Stimulated activated effector memory CD8-positive, alpha-beta T cell treated with anti-CD3 and anti-CD28 coated beads, Interleukin-12 subunit alpha, Interleukin-12 subunit beta, amount 100 ng/mL, for 72 hours (primary cell): ENCODE data around the gene ZIC5.

Experiments used
- ATAC-seq: fragments of 150-1000 bp; cut with Tn5 transposase; 2 replicates; pipeline ENCODE4 v1.10.0; 2021
- DNase-seq, 2 donors: peaks; one replicate each; pipeline ENCODE4 v3.0.0; 2021 to 2022; ENCODE audit warnings: low spot score in 2 of 2
- H3K27ac Mint-ChIP-seq: one replicate; pipeline ENCODE4 v1.8.0; 2022; ENCODE audit warnings: mild to moderate bottlenecking, mixed read lengths
- H3K36me3 Mint-ChIP-seq: one replicate; pipeline ENCODE4 v1.8.0; 2022; ENCODE audit warnings: mild to moderate bottlenecking, mixed read lengths
- H3K4me1 Mint-ChIP-seq: one replicate; pipeline ENCODE4 v1.8.0; 2022; ENCODE audit warnings: mixed read lengths
- H3K4me3 Mint-ChIP-seq: one replicate; pipeline ENCODE4 v1.8.0; 2022; ENCODE audit warnings: mild to moderate bottlenecking, mixed read lengths
- H3K9me3 Mint-ChIP-seq: one replicate; pipeline ENCODE4 v1.8.0; 2022; ENCODE audit warnings: mixed read lengths

The ZIC5 gene

DNA sequence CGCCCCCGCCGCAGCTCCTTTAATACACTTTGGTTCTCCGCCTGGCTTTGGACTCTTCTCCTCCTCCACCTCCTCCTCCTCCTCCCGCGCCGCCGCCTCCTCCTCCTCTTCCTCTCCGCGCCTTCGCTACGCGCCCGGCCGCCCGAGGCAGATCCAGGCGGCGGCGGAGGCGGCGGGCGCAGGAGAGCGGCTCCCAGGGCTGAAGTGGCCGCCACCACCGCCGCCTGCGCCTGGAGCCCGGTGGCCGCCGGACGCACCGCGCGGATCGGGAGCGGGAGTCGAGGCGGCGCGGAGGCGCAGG is 10.1 kb upstream of the ZIC5 start, which contains the start of gene ZIC2:
Gene ZIC2 (plus strand): TSS at position 50 of the 301 bp plus-strand sequence. CDS start 281 bp downstream, outside the sequence.
- Mint-ChIP-seq H3K4me3 (peak within 1 kb of the TSS; percentile 47), H3K4me1 (peaks cover 18% of the 10 kb centered on the region), H3K36me3 (peaks cover 33% of the 10 kb centered on the region), H3K9me3 (peaks cover 4% of the 10 kb centered on the region), H3K27ac (no peak within 1 kb of the TSS)
- no peak for ATAC-seq
- DNase-seq, result no peak

DNA sequence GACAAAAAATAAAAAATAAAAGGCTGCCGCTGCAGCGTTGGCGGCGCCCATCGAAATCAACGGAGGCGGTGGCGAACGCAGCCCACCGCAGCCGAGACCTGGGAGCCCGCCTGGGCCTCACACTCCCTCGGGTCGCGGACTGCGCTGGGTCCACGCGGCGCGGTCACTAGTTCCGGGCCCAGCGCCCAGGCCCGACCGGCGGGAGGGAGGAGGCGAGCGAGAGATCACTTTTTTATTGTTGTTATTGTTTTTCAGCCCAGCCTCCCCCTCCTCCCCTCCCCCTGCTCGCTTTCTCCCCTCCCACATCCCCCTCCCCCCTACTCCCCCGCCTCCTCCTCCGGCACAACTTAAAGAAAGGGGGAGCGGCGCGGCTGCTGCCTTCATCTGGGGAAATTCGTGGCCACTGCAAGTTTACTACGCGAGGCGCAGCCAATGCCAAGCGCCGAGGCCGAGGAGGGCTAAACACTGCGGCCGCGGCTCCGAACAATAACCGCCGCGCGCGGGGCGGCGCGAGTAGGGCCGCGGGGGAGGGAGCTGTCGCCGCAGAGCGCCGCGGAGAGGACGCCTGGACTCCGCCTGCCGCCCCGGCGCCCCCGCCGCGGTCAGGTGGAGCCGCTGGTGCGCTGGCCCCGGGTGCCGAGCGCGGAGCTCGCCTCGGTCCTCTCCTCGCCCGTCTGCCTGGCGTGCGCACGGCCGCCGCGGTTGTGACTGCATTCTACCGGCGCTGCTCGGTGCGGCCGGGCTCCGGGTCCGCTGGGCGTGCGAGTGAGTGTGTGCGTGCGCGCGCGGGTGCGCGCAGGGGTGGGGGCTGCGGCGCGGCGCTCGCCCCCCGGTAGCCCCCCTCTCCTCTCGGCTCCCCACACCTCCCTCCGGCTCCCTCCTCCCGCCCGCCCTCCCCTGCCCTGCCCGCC is 9.5 kb upstream of the ZIC5 start:
- ATAC-seq, result peak; percentile 40
- no peak for DNase-seq
- no peak overlapping the region for H3K27ac Mint-ChIP-seq
- peak overlapping the region; percentile 47 for H3K4me3 Mint-ChIP-seq
- H3K9me3 Mint-ChIP-seq, result peaks cover 3% of the 10 kb centered on the region
- H3K4me1 Mint-ChIP-seq, result peaks cover 15% of the 10 kb centered on the region
- H3K36me3 Mint-ChIP-seq, result peaks cover 27% of the 10 kb centered on the region

DNA sequence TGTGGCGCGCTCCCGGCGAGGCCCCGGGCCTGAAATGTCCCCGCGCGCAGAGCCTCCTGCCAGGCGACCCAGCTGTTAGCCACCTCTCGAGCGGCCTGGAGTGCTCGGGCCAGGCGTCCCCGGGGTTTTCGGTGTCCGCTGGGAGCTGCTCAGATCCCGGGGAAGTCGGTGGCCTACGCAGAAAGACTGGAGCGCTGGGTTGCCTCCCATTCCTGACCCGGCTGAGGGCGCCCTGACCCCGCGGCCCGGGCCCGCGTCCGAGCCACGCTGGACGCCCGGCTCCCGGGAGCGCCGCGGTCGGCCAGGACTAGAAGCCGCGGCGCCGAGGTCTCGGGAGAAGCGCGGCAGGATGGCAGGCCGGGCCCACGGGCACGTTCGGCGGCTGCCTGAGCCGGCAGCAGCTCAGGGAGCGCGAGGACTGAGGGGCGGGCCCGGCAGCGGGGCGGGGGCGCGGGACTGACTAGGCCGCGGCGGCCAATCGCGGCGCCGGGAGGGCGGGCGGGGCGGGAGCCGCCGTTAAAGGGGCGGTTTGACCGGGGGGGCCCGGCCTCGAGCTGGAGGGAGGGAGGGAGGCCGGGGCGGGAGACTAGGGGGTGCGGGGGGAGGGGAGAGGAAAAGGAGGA is 8.7 kb upstream of the ZIC5 start:
- ATAC-seq, result peak; percentile 85
- peaks cover 11% of the 10 kb centered on the region for H3K4me1 Mint-ChIP-seq
- H3K36me3 Mint-ChIP-seq, result peaks cover 22% of the 10 kb centered on the region
- H3K27ac Mint-ChIP-seq, result no peak overlapping the region
- DNase-seq, result peak; percentile 43 to 62
- H3K4me3 Mint-ChIP-seq, result peak overlapping the region; percentile 47
- H3K9me3 Mint-ChIP-seq, result no peaks in the 10 kb centered on the region

DNA sequence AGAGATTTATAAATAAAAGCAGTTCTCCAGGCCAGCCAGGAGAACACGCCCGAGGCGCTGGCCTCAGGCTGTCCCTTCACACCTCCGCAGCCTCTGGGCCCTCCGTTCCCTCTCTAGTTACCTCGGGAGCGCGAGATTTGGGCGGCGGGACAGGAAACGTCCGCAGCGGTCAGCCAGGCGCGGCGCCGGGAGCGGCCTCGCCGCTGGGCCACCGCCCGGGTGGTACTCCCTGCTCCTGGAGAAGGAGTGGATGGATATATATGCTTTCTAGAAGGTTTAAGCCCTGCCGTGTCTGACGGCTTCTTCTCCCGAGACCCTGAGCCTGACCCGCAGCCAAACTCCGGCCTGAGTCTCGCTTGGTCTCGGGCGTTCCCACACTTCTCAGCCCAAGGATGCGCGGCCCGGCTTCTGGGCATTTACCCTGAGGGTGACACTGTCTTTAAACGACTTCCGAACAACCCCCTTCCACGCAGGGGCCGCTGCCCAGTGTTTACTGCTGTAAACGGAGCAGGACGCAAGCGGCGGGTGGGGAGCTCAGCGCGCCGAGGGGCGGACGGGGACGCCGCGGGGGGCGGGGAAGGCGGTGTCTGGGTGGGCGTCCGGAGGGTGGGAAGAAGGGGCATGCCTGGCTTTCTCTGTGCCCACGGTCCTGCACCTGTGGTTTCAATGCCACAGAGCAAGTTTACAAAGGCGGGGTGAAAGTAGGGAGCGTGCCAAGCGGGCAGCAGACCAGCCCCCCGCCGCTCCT is 8.1 kb upstream of the ZIC5 start:
- Mint-ChIP-seq H3K9me3 (no peaks in the 10 kb centered on the region), H3K4me1 (peaks cover 11% of the 10 kb centered on the region), H3K36me3 (peaks cover 20% of the 10 kb centered on the region), H3K27ac (no peak overlapping the region), H3K4me3 (peak overlapping the region; percentile 21)
- ATAC-seq (no peak), DNase-seq (peak in 1 of 2 donors; percentile 60)

DNA sequence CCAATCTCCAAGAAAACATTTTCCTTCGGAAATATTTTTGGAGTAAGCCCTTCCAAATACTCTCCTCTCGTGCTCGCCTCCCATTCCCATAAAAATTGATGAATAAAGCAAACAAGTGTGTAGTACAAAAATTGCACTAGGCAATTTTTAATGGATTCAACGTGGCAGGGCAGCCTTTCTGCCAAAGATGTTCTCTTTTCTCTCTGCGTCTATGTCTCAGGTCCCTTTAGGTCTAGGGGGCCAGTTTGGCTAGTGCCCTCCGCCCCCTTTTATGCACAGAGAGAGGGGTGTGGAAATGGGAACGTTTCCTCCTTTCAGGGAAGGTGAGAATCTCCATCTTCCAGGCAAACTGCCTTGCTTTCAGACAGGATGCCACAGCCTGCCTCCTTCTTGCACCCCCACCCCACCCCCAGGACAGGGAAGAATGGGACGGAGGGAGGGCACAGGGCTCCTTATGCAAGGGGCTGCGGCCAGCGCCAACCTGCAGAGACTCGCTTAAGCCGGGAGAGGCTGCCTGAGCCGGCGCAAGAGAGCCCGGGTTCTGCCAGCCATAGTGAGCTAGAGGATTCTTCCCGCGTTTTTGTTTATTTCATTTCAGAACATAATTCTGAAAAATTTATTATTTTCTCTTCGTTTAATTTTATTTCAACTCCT is 7.4 kb upstream of the ZIC5 start:
- H3K9me3 Mint-ChIP-seq, result no peaks in the 10 kb centered on the region
- H3K36me3 Mint-ChIP-seq, result peaks cover 13% of the 10 kb centered on the region
- no peak overlapping the region for H3K27ac Mint-ChIP-seq
- DNase-seq (no peak), ATAC-seq (no peak)
- H3K4me3 Mint-ChIP-seq, result peak overlapping the region; percentile 17
- peaks cover 11% of the 10 kb centered on the region for H3K4me1 Mint-ChIP-seq

DNA sequence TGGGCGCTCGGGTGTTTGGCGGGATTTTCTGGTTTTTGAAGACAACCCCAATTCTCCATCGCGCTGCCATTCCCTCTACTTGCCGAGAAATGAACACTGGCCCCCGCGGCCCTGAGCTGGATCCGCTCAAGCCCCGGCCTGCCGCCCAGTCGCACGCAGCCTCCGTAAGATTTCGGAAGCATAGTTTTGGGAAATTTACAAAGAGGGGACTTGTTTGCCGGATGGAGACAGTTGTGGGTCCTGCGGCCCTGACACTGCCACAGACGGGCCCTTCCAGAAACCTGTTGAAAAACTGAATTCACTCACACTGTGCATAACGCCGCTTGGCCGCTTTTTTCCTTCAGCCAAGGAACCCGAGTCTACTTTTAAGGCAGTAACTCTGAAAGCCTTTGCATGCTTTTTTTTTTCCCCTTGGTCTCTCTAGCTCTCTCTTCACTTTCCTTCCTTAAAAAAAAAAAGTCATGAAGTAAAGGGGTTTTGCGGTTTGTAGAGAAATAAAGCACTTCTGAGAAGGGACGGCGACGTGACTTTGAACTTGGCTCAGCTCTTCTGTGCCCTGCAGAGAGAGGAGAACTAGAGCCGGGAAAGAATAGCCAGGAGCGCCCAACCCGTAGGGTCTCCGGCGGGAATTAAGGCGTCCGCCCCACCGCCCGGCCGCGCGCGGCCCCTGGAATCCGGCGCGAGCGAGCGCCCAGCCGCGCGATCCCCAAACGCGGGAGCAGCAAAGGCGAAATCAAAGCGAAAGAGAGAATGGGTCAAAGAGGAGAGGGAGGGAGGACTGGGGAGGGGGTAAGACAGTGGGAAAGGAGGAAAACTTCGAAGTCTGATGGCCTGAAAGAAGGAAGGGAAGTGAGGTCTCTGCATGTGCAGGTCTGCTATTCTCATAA is 6.6 kb upstream of the ZIC5 start:
- Mint-ChIP-seq H3K27ac (no peak overlapping the region), H3K9me3 (peaks cover 3% of the 10 kb centered on the region), H3K4me1 (peaks cover 11% of the 10 kb centered on the region), H3K4me3 (peak overlapping the region; percentile 17), H3K36me3 (peaks cover 7% of the 10 kb centered on the region)
- DNase-seq (no peak), ATAC-seq (no peak)

DNA sequence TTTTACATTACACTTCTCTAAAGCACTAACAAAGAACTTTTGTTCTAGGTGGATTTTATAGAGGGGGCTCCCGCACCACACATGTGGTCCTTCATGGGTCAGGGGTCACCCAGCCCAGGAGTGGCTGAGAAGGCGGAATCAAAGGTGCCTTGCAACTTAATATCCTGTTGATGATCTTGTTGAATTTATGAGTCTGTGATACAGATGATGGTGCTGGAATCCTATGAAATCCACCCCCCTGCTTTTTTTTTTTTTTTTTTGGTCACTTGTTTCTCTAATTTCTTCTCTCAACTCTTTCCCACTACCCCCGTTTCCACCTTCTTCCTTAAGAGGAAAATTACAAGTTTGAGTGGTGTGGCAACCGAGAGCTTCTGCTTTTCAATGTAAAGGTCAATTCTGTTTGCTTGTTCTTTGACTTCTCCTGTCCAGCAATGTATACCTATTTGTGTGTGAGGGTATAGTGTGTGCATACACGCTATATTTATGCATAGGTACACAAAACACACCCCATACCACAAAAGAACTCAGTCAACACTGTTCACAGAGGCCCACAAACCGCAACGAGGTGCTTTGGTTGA is 5.9 kb upstream of the ZIC5 start:
- no peak overlapping the region for H3K4me3 Mint-ChIP-seq

DNA sequence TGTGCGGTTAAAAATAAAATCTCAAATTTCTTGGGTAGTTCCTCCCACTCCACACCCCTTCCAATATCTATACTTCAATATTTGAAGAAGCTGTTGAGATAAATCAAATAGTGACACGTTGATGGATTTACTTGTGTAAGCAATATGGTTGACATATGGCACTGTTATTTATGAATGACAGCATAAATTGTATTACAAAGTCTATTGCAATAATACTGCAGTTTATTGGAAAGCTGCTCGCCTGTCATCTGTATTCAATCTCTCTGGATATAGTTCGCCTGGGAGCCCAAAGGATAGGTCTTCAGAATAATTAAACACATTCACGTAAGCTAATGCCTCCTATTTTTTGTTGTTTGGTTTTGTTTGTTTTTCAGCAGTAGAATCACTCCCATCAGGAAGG is 5.0 kb upstream of the ZIC5 start:
- peaks cover 17% of the 10 kb centered on the region for H3K36me3 Mint-ChIP-seq
- H3K4me3 Mint-ChIP-seq, result no peak overlapping the region
- no peak overlapping the region for H3K27ac Mint-ChIP-seq
- no peak for DNase-seq
- ATAC-seq, result no peak
- peaks cover 3% of the 10 kb centered on the region for H3K9me3 Mint-ChIP-seq
- peaks cover 11% of the 10 kb centered on the region for H3K4me1 Mint-ChIP-seq

More for the DNA sequence above, 5.9 kb upstream of the ZIC5 start:
- peaks cover 9% of the 10 kb centered on the region for H3K36me3 Mint-ChIP-seq
- H3K4me1 Mint-ChIP-seq, result peaks cover 11% of the 10 kb centered on the region
- ATAC-seq (no peak), DNase-seq (no peak)
- H3K27ac Mint-ChIP-seq, result no peak overlapping the region
- H3K9me3 Mint-ChIP-seq, result peaks cover 3% of the 10 kb centered on the region

DNA sequence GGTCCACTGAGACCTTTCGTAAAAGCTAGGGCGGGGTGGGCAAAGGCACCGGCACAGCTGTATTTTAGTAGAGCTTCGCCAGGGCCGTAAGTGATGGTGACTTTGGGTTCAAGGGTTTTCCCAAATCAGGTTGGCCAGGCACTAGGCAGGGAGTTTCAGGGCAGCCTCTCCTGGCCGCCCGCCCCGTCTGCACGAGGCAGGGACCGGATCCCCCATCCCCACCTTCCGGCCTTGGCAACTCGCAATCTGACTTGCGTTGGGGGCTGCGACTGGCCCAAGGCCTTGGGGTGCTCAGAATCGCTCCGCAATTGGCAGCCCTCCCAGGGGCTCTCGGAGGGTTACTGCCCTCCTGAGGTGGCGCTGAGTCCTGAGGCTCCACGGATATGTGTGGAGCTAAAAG is 4.1 kb upstream of the ZIC5 start:
- no peak overlapping the region for H3K27ac Mint-ChIP-seq
- H3K9me3 Mint-ChIP-seq, result peaks cover 3% of the 10 kb centered on the region
- no peak overlapping the region for H3K4me3 Mint-ChIP-seq
- H3K4me1 Mint-ChIP-seq, result peaks cover 11% of the 10 kb centered on the region
- ATAC-seq, result no peak
- no peak for DNase-seq
- peaks cover 17% of the 10 kb centered on the region for H3K36me3 Mint-ChIP-seq

DNA sequence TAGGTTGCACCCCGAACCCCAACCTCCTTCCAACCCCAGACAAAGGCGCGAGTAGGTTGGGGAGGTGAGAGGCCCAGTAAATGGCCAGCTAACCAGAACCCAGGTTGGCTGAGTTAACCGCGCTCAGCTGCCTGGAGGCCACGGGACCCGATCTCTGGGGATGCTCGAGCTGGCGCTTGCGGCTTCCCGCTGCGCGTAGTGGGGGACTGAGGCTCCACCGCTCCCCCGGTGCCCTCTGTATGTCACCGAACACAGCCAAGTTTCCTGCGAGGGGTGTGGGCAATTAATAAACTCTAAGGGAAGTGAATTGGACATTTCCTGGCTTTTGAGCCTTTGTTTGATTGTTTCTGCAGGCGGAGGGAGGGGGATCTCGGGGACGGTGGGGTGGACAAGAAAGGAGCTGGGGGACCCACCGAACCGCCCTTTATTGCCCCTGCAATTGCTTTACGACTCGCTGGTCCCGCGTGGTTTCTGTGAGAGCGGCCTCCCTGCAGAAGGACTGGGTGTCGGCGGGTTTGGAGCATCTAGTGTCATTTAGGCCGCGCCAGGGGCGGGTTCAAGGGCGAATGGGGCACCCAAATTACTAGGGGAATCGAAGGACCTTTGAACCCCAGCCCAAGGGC is 3.5 kb upstream of the ZIC5 start:
- DNase-seq (no peak), ATAC-seq (no peak)
- Mint-ChIP-seq H3K4me1 (peaks cover 14% of the 10 kb centered on the region), H3K27ac (no peak overlapping the region), H3K36me3 (peaks cover 19% of the 10 kb centered on the region), H3K9me3 (peaks cover 3% of the 10 kb centered on the region), H3K4me3 (no peak overlapping the region)

DNA sequence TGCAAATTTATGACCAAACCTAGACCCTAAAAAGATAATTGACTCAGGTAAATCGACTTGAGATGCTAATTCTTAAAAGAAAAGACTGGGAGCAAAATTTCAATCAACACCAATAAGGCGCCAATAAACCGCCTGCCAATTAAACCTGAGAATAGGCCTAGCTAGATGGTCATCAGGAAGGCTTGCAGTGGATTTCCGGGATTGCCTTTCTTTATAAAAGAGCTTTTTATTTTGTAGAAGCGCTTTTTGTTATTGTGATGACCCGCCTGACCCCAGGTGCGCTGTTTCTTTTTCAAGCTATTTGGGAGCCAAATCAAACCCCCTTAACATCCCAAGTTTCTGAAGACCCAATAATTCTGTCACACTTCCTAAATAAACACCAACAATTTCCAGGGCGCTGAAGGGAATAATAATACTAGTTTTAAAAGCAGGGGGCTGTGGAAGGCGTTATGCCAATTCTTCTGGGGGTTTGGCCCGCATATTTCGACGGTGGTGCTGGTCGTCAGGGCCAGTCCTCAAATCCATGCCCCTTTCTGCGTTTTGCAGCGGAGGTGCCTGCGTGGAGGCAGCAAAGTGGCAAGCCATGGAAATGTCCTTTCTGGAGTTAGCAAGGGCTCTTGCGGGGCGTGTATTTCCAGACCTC is 2.9 kb upstream of the ZIC5 start:
- DNase-seq (no peak), ATAC-seq (no peak)
- Mint-ChIP-seq H3K27ac (no peak overlapping the region), H3K9me3 (peaks cover 3% of the 10 kb centered on the region), H3K4me1 (peaks cover 20% of the 10 kb centered on the region), H3K4me3 (no peak overlapping the region), H3K36me3 (peaks cover 23% of the 10 kb centered on the region)

DNA sequence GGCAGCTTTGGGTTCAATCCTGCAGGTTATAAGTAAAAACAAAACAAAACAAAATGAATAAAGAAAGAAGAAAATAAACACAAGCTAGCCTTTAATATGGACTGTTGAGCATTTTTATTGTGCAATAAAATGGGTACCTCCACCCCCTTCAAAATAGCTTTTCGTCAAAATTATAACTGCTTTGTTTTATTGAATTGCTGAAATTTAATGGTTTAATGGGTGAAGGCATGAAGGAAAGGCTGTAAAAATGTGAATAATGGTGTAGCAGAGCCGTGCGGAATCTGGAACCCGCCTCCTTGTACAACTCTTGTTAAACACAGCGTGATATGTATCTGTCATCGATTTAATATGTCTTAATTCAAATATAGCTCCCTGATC is 2.2 kb upstream of the ZIC5 start:
- no peak overlapping the region for H3K27ac Mint-ChIP-seq
- peaks cover 5% of the 10 kb centered on the region for H3K9me3 Mint-ChIP-seq
- H3K36me3 Mint-ChIP-seq, result peaks cover 23% of the 10 kb centered on the region
- DNase-seq, result no peak
- H3K4me1 Mint-ChIP-seq, result peaks cover 23% of the 10 kb centered on the region
- no peak for ATAC-seq
- H3K4me3 Mint-ChIP-seq, result no peak overlapping the region

DNA sequence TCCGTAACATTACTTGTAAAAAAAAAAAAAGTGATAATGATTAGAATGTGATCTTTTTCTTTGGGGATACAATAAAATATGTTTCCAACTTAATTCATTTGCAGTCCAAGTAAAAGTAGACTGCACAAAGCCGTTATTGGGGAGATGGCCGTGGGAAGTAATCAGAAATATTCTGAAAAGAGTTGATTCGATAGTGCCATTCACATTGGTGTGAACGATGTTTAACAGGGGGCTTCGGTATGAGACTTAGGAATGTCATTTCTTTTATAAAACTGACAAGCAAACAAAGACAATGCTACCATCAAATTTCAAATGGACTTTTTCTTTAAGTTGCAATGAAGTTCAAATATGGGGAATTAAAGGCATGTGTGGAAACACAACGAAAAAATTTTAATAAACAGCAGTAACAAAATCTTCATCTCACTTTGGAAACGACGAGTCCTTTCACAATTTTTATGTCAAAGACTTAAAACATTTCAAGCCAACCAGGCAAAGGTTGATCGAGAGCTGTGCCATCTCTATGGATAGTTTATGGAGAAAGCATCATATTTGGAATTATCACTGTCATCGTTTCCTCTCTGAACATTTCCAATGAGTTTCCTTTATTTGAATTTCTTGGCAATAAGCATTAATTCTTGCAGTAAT is 1.7 kb upstream of the ZIC5 start:
- Mint-ChIP-seq H3K4me3 (no peak overlapping the region), H3K36me3 (peaks cover 23% of the 10 kb centered on the region), H3K9me3 (peaks cover 5% of the 10 kb centered on the region)

More for the DNA sequence above, 1.7 kb upstream of the ZIC5 start:
- DNase-seq (no peak), ATAC-seq (no peak)
- no peak overlapping the region for H3K27ac Mint-ChIP-seq
- peaks cover 19% of the 10 kb centered on the region for H3K4me1 Mint-ChIP-seq
